Activated T-helper 17 cell treated with anti-CD3 and anti-CD28 coated beads, Interleukin-2, amount 50 U/mL, for 72 hours (primary cell): ENCODE measurements around the gene S100A14. TPM values are rescaled to one million over a fixed set of nuclear protein-coding genes. Genes with fewer than 3 reads are reported as not detected.

Experiments
- ATAC-seq: fragments of 150-1000 bp; cut with Tn5 transposase; replicated peaks from 2 replicates; pipeline ENCODE4 v1.10.0; 2021; ENCODE audit warnings: mild to moderate bottlenecking, moderate library complexity
- H3K27ac Mint-ChIP-seq: one replicate; pipeline ENCODE4 v1.8.0; 2022; ENCODE audit warnings: mixed read lengths
- H3K27me3 Mint-ChIP-seq: one replicate; pipeline ENCODE4 v1.8.0; 2022; ENCODE audit warnings: mixed read lengths
- H3K36me3 Mint-ChIP-seq: one replicate; pipeline ENCODE4 v1.8.0; 2022; ENCODE audit warnings: low read depth, mild to moderate bottlenecking, mixed read lengths
- H3K4me1 Mint-ChIP-seq: one replicate; pipeline ENCODE4 v1.8.0; 2022; ENCODE audit warnings: mixed read lengths
- H3K4me3 Mint-ChIP-seq: one replicate; pipeline ENCODE4 v1.8.0; 2022; ENCODE audit warnings: mild to moderate bottlenecking, mixed read lengths
- H3K9me3 Mint-ChIP-seq: one replicate; pipeline ENCODE4 v1.8.0; 2022; ENCODE audit warnings: mixed read lengths
- total RNA-seq, 2 donors: library from RNA; stranded (reverse); gene quantifications; one replicate each; pipeline ENCODE4 v1.2.3, GENCODE V29; 2022

S100A14 gene
- total RNA-seq, 2 donors from 2014 or later = 0.71 TPM; not detected in 1

GRCh38 chr1:153615406-153615805 is 719 bp downstream of the S100A14 start:
- Mint-ChIP-seq H3K4me3 (no peak overlapping the region), H3K27me3 (no peaks in the 10 kb centered on the region), H3K4me1 (no peaks in the 10 kb centered on the region), H3K9me3 (no peaks in the 10 kb centered on the region), H3K27ac (peak overlapping the region; percentile 30), H3K36me3 (no peaks in the 10 kb centered on the region)
- ATAC-seq = no peak

DNA sequence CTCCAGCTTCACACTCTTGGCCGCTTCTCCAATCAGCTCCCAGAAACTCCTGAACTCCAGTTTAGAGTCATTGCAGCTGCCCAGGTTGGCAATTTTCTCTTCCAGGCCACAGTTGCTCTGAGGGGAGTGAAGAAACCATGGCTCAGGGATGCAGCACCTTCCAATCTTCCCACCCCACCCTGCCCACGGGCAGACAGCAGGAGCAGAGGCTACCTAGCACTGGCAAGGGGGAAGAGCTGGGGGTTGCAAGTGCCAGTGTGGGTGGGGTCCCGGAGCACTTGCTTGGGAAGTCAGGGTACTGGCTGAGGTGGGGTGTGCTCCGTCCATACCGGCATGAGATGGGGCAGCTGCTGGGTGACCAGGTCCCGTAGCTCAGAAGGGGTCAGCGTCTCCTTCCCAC is 1.2 kb downstream of the S100A14 start:
- Mint-ChIP-seq H3K27ac (peak overlapping the region; percentile 71), H3K36me3 (no peaks in the 10 kb centered on the region)

DNA sequence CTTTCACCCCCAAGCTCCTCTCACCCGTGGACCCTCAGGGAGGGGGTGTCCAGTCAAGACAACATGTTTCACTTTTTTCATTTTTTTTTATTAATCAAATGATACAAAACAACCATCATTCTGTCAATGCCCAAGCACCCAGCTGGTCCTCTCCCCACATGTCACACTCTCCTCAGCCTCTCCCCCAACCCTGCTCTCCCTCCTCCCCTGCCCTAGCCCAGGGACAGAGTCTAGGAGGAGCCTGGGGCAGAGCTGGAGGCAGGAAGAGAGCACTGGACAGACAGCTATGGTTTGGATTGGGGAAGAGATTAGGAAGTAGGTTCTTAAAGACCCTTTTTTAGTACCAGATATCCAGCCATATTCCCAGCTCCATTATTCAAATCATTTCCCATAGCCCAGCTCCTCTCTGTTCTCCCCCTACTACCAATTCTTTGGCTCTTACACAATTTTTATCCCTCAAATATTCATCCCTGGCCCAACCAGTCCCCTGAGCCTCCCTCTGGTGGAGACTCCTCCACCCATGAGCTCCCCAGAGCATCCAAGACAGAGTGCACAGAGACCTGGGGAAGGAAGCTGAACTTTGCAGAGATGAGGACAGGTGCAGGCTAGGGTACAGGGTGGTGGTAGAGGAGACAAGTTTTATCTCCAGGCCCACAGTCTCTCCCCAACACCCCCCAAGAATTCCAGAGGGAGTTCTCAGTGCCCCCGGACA is 1.8 kb downstream of the S100A14 start:
- Mint-ChIP-seq H3K4me3 (no peak overlapping the region), H3K27me3 (no peaks in the 10 kb centered on the region), H3K4me1 (no peaks in the 10 kb centered on the region), H3K27ac (peak overlapping the region; percentile 71), H3K9me3 (no peaks in the 10 kb centered on the region), H3K36me3 (no peaks in the 10 kb centered on the region)
- ATAC-seq = no peak

More for the DNA sequence above, 1.2 kb downstream of the S100A14 start:
- H3K9me3 Mint-ChIP-seq = no peaks in the 10 kb centered on the region
- no peaks in the 10 kb centered on the region for H3K27me3 Mint-ChIP-seq
- H3K4me1 Mint-ChIP-seq = no peaks in the 10 kb centered on the region
- no peak overlapping the region for H3K4me3 Mint-ChIP-seq
- ATAC-seq = no peak

DNA sequence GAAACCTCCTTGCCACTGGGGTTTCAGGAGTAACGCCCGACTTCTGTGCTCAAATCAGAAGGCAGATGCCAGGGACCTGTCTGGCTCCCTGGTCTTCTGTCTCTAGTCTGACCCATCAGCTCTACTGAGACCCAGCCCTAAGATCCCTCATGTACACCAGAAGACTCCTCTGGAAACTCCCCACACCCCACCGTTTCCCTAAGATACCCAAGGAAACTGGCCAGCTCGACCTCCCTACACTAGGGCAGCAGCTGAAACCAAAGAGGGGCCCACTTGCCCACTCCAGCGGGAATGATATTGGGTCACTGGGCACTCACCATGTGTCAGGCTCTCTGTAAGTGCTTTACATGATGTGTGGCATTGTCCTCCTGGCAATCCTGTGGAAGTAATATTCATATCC is 2.7 kb downstream of the S100A14 start:
- Mint-ChIP-seq H3K4me1 (no peaks in the 10 kb centered on the region), H3K27me3 (no peaks in the 10 kb centered on the region), H3K27ac (peak overlapping the region; percentile 71), H3K36me3 (no peaks in the 10 kb centered on the region), H3K9me3 (no peaks in the 10 kb centered on the region), H3K4me3 (no peak overlapping the region)
- no peak for ATAC-seq

- Mint-ChIP-seq H3K27me3 (no peaks in the 10 kb centered on the region), H3K4me1 (no peaks in the 10 kb centered on the region), H3K9me3 (no peaks in the 10 kb centered on the region), H3K4me3 (no peak within 1 kb of the TSS), H3K36me3 (no peaks in the 10 kb centered on the region), H3K27ac (peak within 1 kb of the TSS; percentile 71)
- ATAC-seq = no peak
Observed at GRCh38 chr1:153612755-153613331, 3.3 kb downstream of the S100A14 start, which contains the start of gene S100A16. Gene S100A16 (minus strand): TSS chr1:153613137. CDS start chr1:153608151, 4,986 bp downstream.

DNA sequence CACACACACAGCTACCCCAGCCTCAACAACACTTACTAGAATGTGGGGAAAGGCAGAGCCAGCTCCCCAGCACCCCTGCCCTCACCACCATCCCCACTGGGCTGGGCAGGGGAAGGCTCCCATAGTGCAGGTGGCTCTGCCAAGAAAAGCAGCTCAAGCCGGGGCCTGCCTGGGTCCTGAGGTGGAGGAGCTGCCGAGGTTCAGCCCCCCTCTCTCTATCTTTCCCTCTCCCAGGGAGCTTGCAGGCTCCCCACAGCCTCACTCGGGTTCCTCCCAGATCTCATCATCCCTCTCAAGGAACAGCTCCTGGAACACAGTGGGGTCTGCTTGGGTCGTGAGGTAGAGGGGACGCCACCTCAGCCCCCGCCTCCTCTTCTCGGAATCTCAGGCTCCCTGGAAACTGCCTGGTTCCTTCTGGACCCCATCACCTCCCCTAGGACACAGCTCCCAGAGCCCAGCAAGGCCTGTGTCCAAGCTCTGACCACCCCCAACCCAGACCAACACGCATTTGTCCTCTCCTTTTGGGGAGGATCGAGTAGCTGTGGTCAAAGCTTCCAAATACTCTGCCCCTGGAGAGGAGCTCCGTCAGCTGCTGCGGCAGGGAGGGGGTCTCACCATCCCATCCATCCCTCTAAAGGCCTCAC is 3.9 kb downstream of the S100A14 start:
- ATAC-seq = no peak
- Mint-ChIP-seq H3K4me1 (no peaks in the 10 kb centered on the region), H3K27me3 (no peaks in the 10 kb centered on the region), H3K9me3 (no peaks in the 10 kb centered on the region), H3K27ac (peak overlapping the region; percentile 67), H3K36me3 (no peaks in the 10 kb centered on the region), H3K4me3 (no peak overlapping the region)

- H3K4me1 Mint-ChIP-seq = no peaks in the 10 kb centered on the region
- no peaks in the 10 kb centered on the region for H3K9me3 Mint-ChIP-seq
- ATAC-seq = no peak
- H3K27ac Mint-ChIP-seq = no peak overlapping the region
- no peaks in the 10 kb centered on the region for H3K27me3 Mint-ChIP-seq
- H3K36me3 Mint-ChIP-seq = no peaks in the 10 kb centered on the region
- H3K4me3 Mint-ChIP-seq = no peak overlapping the region
Observed at GRCh38 chr1:153611356-153611755, 4.8 kb downstream of the S100A14 start.

DNA sequence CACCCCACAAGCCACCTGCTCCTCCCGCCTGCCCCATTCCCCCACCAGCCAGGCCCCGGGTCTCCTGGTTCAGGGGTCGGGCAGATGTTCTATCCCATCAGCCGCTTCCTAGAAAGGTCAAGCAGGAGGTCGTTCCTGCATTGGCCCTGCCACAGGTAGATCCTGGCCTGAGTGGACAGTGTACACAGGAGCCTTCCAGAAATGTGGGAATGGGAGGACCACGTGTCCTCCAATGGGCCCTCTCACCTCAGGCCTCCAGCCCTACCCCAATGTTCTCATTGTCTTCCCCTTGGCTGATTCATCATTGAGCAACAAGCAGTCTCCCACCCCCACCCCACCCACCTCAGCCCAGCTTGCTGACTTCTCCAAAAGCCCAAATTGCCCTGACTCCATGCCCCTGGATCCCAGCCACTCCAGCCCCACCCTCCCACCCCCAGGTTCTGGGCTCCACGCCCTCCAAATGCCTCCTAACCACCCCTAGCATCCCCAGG is 5.3 kb downstream of the S100A14 start:
- Mint-ChIP-seq H3K36me3 (no peaks in the 10 kb centered on the region), H3K27ac (no peak overlapping the region), H3K4me1 (no peaks in the 10 kb centered on the region), H3K4me3 (no peak overlapping the region), H3K27me3 (no peaks in the 10 kb centered on the region), H3K9me3 (no peaks in the 10 kb centered on the region)
- no peak for ATAC-seq

DNA sequence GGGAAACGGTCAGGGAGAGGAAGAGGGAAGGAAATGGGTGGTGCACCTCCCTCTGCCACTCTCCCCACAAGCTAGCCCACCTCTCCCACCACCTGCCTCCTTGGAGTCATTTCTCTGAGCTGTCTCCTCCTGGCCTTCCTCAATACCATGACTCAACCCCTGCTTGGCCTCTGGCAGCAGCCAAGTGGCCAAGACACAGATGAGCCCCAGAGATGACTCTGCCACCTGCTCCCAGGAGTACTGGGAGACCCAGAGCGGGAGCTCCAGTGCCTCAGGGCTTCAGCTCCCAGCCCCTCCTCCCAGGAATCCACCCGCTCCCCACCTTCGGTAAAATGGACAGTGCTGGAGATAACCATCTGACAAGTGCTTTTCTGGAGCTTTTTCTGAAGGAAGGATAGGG is 5.8 kb downstream of the S100A14 start:
- H3K4me1 Mint-ChIP-seq = no peaks in the 10 kb centered on the region
- no peaks in the 10 kb centered on the region for H3K9me3 Mint-ChIP-seq
- no peaks in the 10 kb centered on the region for H3K36me3 Mint-ChIP-seq
- H3K27me3 Mint-ChIP-seq = no peaks in the 10 kb centered on the region
- ATAC-seq = peak; percentile 32
- H3K4me3 Mint-ChIP-seq = no peak overlapping the region
- H3K27ac Mint-ChIP-seq = peak overlapping the region; percentile 28

DNA sequence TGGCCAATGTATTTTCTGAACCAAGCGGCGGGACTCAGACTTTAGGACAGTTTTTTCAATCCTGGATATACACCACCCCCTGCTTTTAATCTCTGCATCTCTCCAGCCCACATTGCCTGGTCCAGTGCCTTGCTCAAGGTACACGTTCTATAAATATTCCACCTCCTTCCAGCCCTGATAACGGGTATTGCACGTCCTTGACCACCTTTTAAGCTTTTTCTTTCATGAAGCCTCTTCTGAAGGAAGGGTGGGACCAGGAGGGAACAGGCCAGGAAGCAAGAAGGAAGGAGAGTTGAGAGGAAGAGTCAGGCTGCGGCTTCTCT is 6.6 kb downstream of the S100A14 start:
- Mint-ChIP-seq H3K36me3 (no peaks in the 10 kb centered on the region), H3K4me1 (no peaks in the 10 kb centered on the region), H3K4me3 (no peak overlapping the region), H3K27ac (peak overlapping the region; percentile 79), H3K9me3 (no peaks in the 10 kb centered on the region), H3K27me3 (no peaks in the 10 kb centered on the region)
- ATAC-seq = no peak

- peak; percentile 19 for ATAC-seq
- H3K9me3 Mint-ChIP-seq = no peaks in the 10 kb centered on the region
- H3K4me1 Mint-ChIP-seq = no peaks in the 10 kb centered on the region
- H3K27me3 Mint-ChIP-seq = no peaks in the 10 kb centered on the region
- H3K4me3 Mint-ChIP-seq = no peak overlapping the region
- H3K36me3 Mint-ChIP-seq = no peaks in the 10 kb centered on the region
- H3K27ac Mint-ChIP-seq = peak overlapping the region; percentile 79
Observed at GRCh38 chr1:153608742-153609584, 7.2 kb downstream of the S100A14 start.

DNA sequence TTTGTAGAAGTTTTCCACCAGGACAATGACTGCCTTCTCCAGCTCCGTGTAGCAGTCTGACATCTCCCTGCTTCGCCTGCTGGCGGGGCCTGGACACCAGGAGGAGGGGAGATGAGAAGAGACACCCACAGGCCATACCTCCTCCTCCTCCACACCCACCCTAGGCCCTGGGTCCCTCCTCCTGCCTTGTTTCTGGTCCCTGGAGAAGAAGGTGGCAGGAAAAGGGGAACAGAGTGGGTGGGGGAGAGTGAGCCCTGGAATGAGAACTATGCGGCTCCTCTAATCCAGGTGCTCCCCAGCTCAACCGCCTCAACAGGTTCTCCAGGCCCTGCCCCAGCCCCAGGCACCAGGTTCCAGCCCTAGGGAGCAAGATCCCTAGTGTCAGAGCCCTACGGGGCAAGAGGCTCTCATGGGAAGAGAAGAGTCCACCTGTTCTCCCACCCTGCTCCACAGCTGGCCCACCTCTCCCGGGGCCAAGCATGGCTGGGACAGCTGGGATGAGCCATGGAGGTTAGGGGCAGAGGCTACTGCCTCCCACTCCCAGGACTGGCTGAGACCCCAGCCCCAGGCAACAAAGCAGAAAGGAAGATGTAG is 7.9 kb downstream of the S100A14 start:
- H3K4me1 Mint-ChIP-seq = no peaks in the 10 kb centered on the region
- no peak overlapping the region for H3K4me3 Mint-ChIP-seq
- no peaks in the 10 kb centered on the region for H3K27me3 Mint-ChIP-seq
- no peaks in the 10 kb centered on the region for H3K9me3 Mint-ChIP-seq
- H3K27ac Mint-ChIP-seq = peak overlapping the region; percentile 15
- no peaks in the 10 kb centered on the region for H3K36me3 Mint-ChIP-seq
- no peak for ATAC-seq

DNA sequence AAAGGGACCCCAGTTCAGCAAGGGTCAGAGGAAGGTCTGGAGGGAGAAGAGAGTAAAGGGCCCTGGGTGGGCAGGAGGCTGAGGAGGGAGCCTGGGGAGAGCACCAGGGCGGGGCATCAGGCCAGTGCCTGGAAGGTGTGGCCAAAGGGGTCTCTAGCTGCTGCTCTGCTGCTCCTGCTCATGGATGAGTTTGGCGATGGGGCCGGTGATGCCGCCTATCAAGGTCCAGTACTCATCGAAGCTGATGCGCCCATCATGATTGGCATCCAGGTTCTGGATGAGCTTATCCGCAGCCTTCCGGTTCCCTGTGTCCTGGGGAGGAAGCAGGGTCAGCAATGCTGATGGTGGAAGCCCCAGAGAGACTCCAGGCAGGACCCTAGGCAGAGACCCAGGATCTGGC is 8.7 kb downstream of the S100A14 start:
- Mint-ChIP-seq H3K9me3 (no peaks in the 10 kb centered on the region), H3K27ac (no peak overlapping the region), H3K4me3 (no peak overlapping the region), H3K36me3 (no peaks in the 10 kb centered on the region), H3K4me1 (no peaks in the 10 kb centered on the region), H3K27me3 (no peaks in the 10 kb centered on the region)
- ATAC-seq = no peak

GRCh38 chr1:153606194-153606593 is 9.9 kb downstream of the S100A14 start:
- Mint-ChIP-seq H3K27ac (no peak overlapping the region), H3K4me1 (no peaks in the 10 kb centered on the region), H3K36me3 (no peaks in the 10 kb centered on the region), H3K27me3 (no peaks in the 10 kb centered on the region), H3K9me3 (no peaks in the 10 kb centered on the region), H3K4me3 (no peak overlapping the region)
- ATAC-seq = no peak
